ENCODE results near the gene OGA.

OGA gene

DNA sequence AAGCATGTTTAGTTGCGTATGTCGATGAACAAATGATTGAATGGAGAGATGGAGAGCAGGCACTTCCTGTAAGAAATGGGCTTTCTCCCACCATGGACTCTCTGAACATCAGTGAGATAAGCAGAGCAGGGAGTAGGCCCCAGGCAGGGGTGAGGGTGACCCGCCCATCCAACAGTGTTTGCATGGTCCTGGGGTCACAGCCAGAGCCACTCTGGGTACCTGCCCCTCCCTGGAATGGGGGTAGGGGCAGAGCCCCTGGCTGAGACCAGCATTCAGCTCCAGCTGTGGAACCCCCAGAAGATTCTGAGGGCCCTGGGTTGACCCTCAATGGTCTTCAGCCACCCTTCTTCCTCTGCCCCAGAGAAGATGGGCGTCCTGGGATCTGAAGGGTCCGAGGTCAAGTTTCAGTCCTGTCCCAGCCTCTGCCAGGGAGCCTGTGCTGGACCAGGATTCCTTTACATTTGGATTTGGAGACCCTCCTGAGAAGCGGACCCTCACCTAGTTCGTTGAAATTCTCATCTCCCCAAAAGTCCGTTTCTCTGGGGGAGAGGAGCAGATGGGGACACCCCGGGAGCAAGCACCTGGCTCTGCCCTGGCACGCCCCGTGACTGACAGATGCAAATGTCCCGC, 40.0 kb downstream of the OGA start:
- no peaks in the 10 kb centered on the region for H3K36me3 Mint-ChIP-seq (ENCODE audit: low read depth)
- DNase-seq, result no peak
- H3K27ac Mint-ChIP-seq, result no peak overlapping the region
- H3K4me1 Mint-ChIP-seq, result peaks cover 64% of the 10 kb centered on the region
- H3K9me3 Mint-ChIP-seq, result no peaks in the 10 kb centered on the region
- TF ChIP-seq, protein P1, sequence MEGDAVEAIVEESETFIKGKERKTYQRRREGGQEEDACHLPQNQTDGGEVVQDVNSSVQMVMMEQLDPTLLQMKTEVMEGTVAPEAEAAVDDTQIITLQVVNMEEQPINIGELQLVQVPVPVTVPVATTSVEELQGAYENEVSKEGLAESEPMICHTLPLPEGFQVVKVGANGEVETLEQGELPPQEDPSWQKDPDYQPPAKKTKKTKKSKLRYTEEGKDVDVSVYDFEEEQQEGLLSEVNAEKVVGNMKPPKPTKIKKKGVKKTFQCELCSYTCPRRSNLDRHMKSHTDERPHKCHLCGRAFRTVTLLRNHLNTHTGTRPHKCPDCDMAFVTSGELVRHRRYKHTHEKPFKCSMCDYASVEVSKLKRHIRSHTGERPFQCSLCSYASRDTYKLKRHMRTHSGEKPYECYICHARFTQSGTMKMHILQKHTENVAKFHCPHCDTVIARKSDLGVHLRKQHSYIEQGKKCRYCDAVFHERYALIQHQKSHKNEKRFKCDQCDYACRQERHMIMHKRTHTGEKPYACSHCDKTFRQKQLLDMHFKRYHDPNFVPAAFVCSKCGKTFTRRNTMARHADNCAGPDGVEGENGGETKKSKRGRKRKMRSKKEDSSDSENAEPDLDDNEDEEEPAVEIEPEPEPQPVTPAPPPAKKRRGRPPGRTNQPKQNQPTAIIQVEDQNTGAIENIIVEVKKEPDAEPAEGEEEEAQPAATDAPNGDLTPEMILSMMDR (IDR thresholded peaks at IDR 0.05), result no peak
- H3K27me3 Mint-ChIP-seq (ENCODE audit: low read depth, poor library complexity), result peaks cover 41% of the 10 kb centered on the region
- peak overlapping the region; percentile 83 for H3K4me3 Mint-ChIP-seq

DNA sequence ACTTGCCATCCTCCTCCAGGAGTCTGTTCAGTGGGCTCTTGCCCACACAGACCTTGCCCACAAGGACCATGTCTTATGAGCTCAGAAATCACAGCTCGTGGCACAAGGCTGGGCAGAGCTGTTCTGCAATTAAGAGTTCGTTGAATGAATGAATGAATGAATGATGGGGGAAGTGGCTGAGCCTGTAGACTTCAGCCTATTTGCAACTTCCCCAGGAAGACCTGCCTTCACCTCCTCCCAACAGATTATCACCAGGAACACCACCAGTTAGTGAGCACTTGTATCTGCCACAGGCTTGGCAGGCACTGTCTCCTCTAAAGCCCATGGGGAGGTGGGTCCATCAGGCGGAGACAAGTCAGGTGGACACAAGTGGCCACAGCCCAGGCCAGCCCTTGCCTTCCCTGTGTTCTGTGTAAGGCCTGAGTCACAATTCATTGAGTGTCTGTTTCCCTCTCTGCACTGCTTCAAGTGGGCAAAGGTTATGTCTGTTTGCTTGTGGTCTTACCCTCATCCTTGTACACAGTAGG, 40.6 kb downstream of the OGA start:
- Mint-ChIP-seq H3K36me3 (ENCODE audit: low read depth) (no peaks in the 10 kb centered on the region), H3K4me1 (peaks cover 64% of the 10 kb centered on the region), H3K9me3 (no peaks in the 10 kb centered on the region), H3K4me3 (peak overlapping the region; percentile 56), H3K27me3 (ENCODE audit: low read depth, poor library complexity) (peaks cover 46% of the 10 kb centered on the region), H3K27ac (no peak overlapping the region)
- DNase-seq, result no peak
- TF ChIP-seq, protein P1 (IDR thresholded peaks at IDR 0.05), result no peak

DNA sequence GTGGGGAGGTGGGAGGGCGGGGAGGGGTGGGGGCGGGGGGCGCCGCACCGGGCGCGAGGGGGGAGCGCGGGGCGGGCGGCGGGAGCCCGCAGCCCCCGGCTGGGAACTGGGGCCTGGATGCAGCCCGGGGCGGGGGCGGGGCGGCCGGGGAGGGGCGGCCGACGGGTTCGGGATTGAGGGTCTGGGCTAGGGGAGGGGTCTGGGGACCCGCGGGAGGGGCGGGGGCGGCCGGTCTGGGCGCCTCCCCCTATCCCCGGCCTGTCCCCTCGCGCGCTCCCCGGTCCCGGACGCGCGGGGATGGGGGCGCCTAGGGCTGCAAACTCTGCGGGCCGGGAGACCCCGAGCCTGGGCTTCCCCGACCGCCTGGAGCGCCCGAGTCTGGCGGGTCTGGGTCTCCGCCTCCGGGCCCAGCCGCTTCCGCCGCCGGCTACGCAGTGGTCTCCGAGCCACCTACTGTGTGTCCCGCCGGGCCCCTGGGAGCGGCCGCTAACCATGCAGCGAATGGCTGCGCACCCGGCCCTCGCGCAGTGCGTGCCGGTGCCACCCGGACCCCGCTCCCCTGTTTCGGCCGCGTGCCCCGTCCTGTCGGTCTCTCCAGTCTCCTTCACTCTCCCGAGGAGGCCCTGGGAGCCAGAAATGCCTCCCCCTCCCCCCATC, 42.0 kb downstream of the OGA start:
- H3K36me3 Mint-ChIP-seq (ENCODE audit: low read depth), result no peaks in the 10 kb centered on the region
- TF ChIP-seq, protein P1 (IDR thresholded peaks at IDR 0.05), result no peak
- H3K4me3 Mint-ChIP-seq, result peak overlapping the region; percentile 78
- H3K27ac Mint-ChIP-seq, result no peak overlapping the region
- peaks cover 64% of the 10 kb centered on the region for H3K4me1 Mint-ChIP-seq
- H3K9me3 Mint-ChIP-seq, result no peaks in the 10 kb centered on the region
- peaks cover 46% of the 10 kb centered on the region for H3K27me3 Mint-ChIP-seq (ENCODE audit: low read depth, poor library complexity)
- DNase-seq, result peak; percentile 56

DNA sequence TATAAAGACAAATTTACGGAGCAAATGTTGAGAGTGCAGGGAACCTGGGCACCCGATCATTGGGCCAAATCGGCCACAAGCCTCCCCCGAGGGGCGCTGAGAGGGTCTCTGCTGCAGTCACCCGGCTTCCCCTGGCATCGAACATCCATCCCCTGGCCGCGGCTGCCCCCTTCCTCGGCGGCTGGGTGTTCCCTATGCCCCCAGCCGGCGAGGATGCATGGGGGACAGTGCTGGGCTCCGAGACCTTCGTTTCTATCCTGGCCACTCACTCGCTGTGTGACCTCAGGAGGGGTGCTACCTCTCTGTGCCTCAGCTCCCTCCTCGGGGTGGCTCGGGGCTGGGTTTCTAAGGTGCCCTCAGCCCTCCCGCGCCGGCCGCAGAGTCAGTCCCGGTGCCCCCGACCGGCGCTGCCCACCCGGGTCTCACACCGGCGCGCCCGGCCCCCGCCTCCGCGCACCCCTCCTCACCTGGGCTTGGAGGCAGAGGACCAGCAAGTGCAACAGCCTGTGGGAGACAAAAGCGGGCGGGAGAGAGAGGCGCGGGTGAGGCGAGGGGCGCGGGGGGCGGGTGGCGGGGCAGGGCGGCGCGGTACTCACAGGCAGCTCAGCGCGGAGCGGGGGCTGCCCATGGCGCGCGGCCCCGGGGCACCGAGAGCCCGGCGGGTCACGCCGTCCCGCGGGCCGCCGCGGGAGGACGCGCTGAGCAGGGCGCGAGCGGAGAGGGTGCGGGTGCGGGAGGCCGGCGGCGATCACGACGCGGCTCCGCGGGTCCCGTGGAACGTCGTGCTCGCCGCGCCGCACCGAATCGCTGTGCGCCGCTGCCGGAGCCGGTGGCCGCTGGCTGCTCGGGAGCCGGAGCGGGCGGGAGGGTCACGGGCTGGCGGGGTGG, 42.7 kb downstream of the OGA start, which contains the start of gene FGF8:
Gene FGF8 (minus strand): TSS at position 842 of the 888 bp plus-strand sequence. CDS start 214 bp downstream, at position 628.
- TF ChIP-seq, protein P1 (IDR thresholded peaks at IDR 0.05), result no peak
- Mint-ChIP-seq H3K4me1 (peaks cover 63% of the 10 kb centered on the region), H3K4me3 (peak within 1 kb of the TSS; percentile 78), H3K27ac (no peak within 1 kb of the TSS), H3K27me3 (ENCODE audit: low read depth, poor library complexity) (peaks cover 46% of the 10 kb centered on the region), H3K36me3 (ENCODE audit: low read depth) (no peaks in the 10 kb centered on the region), H3K9me3 (no peaks in the 10 kb centered on the region)
- DNase-seq, result peak; percentile 58

DNA sequence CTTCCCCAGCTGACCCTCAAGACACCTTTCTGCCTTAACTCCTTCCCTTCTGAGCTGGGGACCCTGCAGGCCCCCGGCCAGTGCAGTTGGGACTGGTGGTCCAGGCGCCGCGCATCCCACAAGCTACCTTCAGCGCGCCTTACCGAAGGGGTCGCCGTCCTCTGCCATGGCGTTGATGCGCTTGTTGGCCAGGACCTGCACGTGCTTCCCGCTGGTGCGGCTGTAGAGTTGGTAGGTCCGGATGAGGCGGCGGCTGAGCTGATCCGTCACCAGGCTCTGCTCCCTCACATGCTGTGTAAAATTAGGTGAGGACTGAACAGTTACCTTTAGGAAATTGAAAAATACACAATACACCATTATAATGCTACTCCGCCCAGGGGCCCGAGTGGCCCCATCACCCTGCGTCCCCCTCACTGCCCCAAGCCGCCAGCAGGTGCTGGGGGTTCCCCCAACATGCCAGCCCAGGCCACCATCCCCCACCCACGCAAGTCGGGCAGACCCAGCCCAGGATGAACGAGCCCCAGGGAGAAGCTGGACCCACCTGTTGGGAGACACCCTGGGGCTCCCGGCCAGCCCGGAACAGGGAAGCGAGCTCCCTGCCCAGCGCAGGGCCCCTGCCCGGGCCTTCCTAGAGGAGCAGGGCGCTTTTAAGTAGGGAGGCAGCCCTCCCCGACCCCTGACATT, 43.5 kb downstream of the OGA start:
- H3K4me1 Mint-ChIP-seq, result peaks cover 67% of the 10 kb centered on the region
- no peak overlapping the region for H3K27ac Mint-ChIP-seq
- TF ChIP-seq, protein P1 (IDR thresholded peaks at IDR 0.05), result no peak
- peaks cover 46% of the 10 kb centered on the region for H3K27me3 Mint-ChIP-seq (ENCODE audit: low read depth, poor library complexity)
- H3K9me3 Mint-ChIP-seq, result no peaks in the 10 kb centered on the region
- no peaks in the 10 kb centered on the region for H3K36me3 Mint-ChIP-seq (ENCODE audit: low read depth)
- DNase-seq, result peak; percentile 55
- H3K4me3 Mint-ChIP-seq, result peak overlapping the region; percentile 76

All from nephron progenitor cell (in vitro differentiated cells).